GM12878 (cell line): ENCODE measurements around the gene CELA3B. TPM values are rescaled to one million over a fixed set of nuclear protein-coding genes. Genes with fewer than 3 reads are reported as not detected.
A peak's percentile ranks its signal among the peaks of the same experiment; 100 is the strongest.

Experiments
- ATAC-seq: fragments of 200-7000 bp; cut with Tn5 transposase; 3 replicates; pipeline ENCODE4 v1.9.1; 2020; ENCODE audit warnings: mild to moderate bottlenecking, moderate library complexity
- BruUV-seq: library from RNA; stranded (reverse); fragments of 400-500 nt; replicated peaks from 2 replicates; lab custom pipeline; 2021; lab: Mats Ljungman, UMichigan
- CTCF ChIA-PET: fragments of 300-600 bp; sonication (Branson Sonifier 250); formaldehyde crosslinking; extraction: SDS; loops from one replicate; lab custom pipeline; 2021; ENCODE audit warnings: inconsistent platforms; lab: Yijun Ruan, JAX
- POLR2A ChIA-PET: fragments of 350-600 bp; formaldehyde crosslinking; extraction: SDS; loops from one replicate; lab custom pipeline; 2021; ENCODE audit warnings: inconsistent platforms; lab: Charles Lee
- RAD21 ChIA-PET: fragments of 300-600 bp; sonication (Branson Sonifier 250); formaldehyde crosslinking; loops from one replicate; lab custom pipeline; 2023; ENCODE audit warnings: antibody characterized with exemption; ENCODE audit not compliant: unreplicated experiment; lab: Charles Lee
- SMC1A ChIA-PET: fragments of 300-600 bp; sonication (Branson Sonifier 250); formaldehyde crosslinking; loops from one replicate; lab custom pipeline; 2023; ENCODE audit not compliant: unreplicated experiment, uncharacterized antibody; lab: Charles Lee
- DNase-seq: peaks from one replicate; pipeline ENCODE4 v3.0.0-alpha.2; 2011; ENCODE audit warnings: low read depth, low spot score
- FAIRE-seq: peaks from 3 replicates; lab custom pipeline; 2011; peaks lifted over from hg19 to GRCh38; lab: Jason Lieb, UNC
- H2AFZ ChIP-seq: 2 replicates; pipeline ENCODE4 v1.6.0; 2011; ENCODE audit warnings: low read depth, low read length, control low read depth; ENCODE audit not compliant: control insufficient read depth
- H3K27ac ChIP-seq: 2 replicates; pipeline ENCODE4 v1.5.1; 2011; ENCODE audit warnings: control low read depth; ENCODE audit not compliant: control insufficient read depth, insufficient read depth
- H3K27me3 ChIP-seq, 2 experiments: replicated peaks in 1 of 2; 2 replicates each; pipeline versions ENCODE4 v1.6.0 to v1.6.1; 2011; ENCODE audit warnings: low read length in 1 of 2; ENCODE audit not compliant: control insufficient read depth in 2 of 2, insufficient read depth in 2 of 2
- H3K36me3 ChIP-seq, 2 experiments: 2 replicates each; pipeline ENCODE4 v1.5.1; 2011; ENCODE audit warnings: low read length in 1 of 2; ENCODE audit not compliant: control insufficient read depth in 2 of 2, insufficient read depth in 2 of 2
- H3K4me1 ChIP-seq: 2 replicates; pipeline ENCODE4 v1.6.1; 2011; ENCODE audit warnings: mild to moderate bottlenecking, low read length, moderate library complexity, mixed read lengths; ENCODE audit not compliant: control insufficient read depth, insufficient read depth
- H3K4me2 ChIP-seq: 2 replicates; pipeline ENCODE4 v1.6.0; 2011; ENCODE audit warnings: control low read depth; ENCODE audit not compliant: control insufficient read depth, insufficient read depth
- H3K4me3 ChIP-seq: fragments of 200-600 bp; sonication (generic); 2 replicates; pipeline ENCODE4 v1.5.1; 2016
- H3K79me2 ChIP-seq: 2 replicates; pipeline ENCODE4 v1.6.0; 2011; ENCODE audit warnings: low read length; ENCODE audit not compliant: control insufficient read depth, insufficient read depth
- H3K9ac ChIP-seq: 2 replicates; pipeline ENCODE4 v1.8.0; 2011; ENCODE audit warnings: low read length, control low read depth, mixed read lengths; ENCODE audit not compliant: control insufficient read depth, insufficient read depth
- H3K9me3 ChIP-seq: replicated peaks from 3 replicates; pipeline ENCODE4 v1.5.1; 2011; ENCODE audit warnings: mild to moderate bottlenecking, low read length; ENCODE audit not compliant: control insufficient read depth, insufficient read depth
- H4K20me1 ChIP-seq: 2 replicates; pipeline ENCODE4 v1.6.0; 2011; ENCODE audit not compliant: control insufficient read depth, insufficient read depth
- HDGF ChIP-seq: fragments of 450-650 bp; IDR thresholded peaks from 2 replicates; pipeline ENCODE4 v1.6.1; 2016; ENCODE audit warnings: antibody characterized with exemption
- NBN ChIP-seq: fragments of 450-650 bp; IDR thresholded peaks from 2 replicates; pipeline ENCODE4 v1.6.1; 2016
- NFYB ChIP-seq: IDR thresholded peaks from 2 replicates; pipeline ENCODE4 v1.6.1; 2011; ENCODE audit warnings: low read depth, mild to moderate bottlenecking, low read length, improper control_type of control experiment, moderate library complexity; ENCODE audit not compliant: insufficient read depth
- SUPT20H ChIP-seq: IDR thresholded peaks from 2 replicates; pipeline ENCODE4 v1.6.1; 2011; ENCODE audit warnings: low read depth, mild to moderate bottlenecking, low read length, moderate library complexity, borderline replicate concordance; ENCODE audit not compliant: control insufficient read depth
- WGBS: methylation state at CpG from one replicate; pipeline ENCODE4 v1.1.6; 2016; ENCODE audit warnings: low lambda C conversion rate; ENCODE audit not compliant: insufficient replicate concordance, insufficient coverage; ENCODE audit errors: missing lambda C conversion rate; 5-methylcytosine and 5-hydroxymethylcytosine counted together
- in situ Hi-C: fragments of 300-500 bp; cut with MboI; formaldehyde crosslinking; loops from 9 replicates; pipeline ENCODE4 v1.14.3; 2018; ENCODE audit warnings: mixed read lengths
- intact Hi-C: fragments of 100-400 bp; cut with micrococcal nuclease; formaldehyde crosslinking; loops from one replicate; pipeline ENCODE4 v1.14.2; 2022; ENCODE audit not compliant: unreplicated experiment
- polyA plus RNA-seq, 11 experiments: library from polyadenylated mRNA; depleted of rRNA in 4 of 11; unstranded in 6 of 11; stranded (reverse) in 5 of 11; fragments of >200 nt; fragmentation: Nextera tagmentation in 4 of 11; fragmentation: Illumina TruSeq in 1 of 11; extraction: Ambion mirVana in 4 of 11; extraction: Trizol in 1 of 11; gene quantifications; 1 replicate in 1 of 11; 2 replicates in 10 of 11; pipeline versions ENCODE4 v1.2.1 to v1.2.3, GENCODE V29; 2011 to 2016; ENCODE audit warnings: inconsistent platforms in 2 of 11, missing spikeins in 2 of 11, low read depth in 1 of 11
- total RNA-seq, 4 experiments: library from RNA; depleted of rRNA in 3 of 4; stranded (reverse); fragments of >200 nt in 3 of 4; fragmentation: Illumina TruSeq in 1 of 4; extraction: Trizol in 1 of 4; gene quantifications; 2 replicates each; pipeline versions ENCODE4 v1.2.1 to v1.2.3, GENCODE V29; 2013 to 2021

CELA3B gene
- total and polyA plus RNA-seq, 10 of the 15 experiments (the other 5 are each of a cell fraction or from before 2014, with no cell fraction given): 4.1 TPM; not detected in 9

DNA sequence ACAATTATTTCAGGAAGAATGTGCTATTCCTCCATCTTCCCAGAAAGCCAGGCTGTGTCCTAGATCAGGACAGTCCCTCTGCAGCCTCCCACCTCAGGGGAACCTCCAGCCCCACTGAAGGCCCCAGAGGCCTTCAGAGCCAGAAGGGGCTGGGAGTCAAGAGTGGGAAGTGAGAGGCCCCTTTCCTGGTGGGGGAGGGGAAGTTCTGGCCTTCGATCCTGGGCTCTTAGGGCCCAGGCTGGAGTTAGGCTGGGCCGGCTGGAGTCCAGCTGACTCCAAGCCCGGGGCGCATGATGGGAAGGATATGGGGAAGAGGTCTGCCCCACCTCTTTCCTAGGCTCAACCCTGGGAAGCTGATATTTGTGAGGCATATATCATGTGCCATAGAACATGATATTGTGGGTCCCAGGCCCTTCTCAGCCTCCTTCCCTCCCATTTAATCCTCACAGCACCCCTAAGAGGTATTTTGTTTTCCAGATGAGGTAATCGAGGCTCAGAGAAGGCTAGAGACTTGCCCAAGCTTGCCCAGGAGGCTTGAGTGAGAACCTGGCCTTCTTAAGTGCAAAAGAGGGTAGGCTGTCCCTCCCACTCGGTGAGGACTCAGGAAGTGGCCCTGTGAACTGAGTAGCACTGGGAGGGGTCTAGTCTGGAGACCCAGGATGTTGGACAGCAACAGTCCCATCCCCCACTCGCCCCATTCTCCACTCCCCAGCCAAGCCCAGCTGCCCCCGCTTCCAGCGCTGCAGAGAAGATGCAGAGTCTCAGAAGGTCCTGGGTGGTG, 21.1 kb upstream of the CELA3B start:
- ChIA-PET SMC1A (no interaction called here), RAD21 (interaction anchor here (0.8 kb wide), 1 partner anchor 73 kb away, joined by 3 read pairs; no protein-coding TSS in a partner anchor), CTCF (interaction anchor here (0.6 kb wide), 1 partner anchor 49 kb away, joined by 4 read pairs; no protein-coding TSS in a partner anchor), POLR2A (interaction anchor here (1.4 kb wide), 1 partner anchor 45 kb away, joined by 3 read pairs; no protein-coding TSS in a partner anchor)
- FAIRE-seq (no peak), DNase-seq (no peak), ATAC-seq (peak; percentile 55)
- H3K27ac ChIP-seq: peak overlapping the region; percentile 24; the same call in 1 of the 2 replicates
- TF ChIP-seq NBN (no peak), NFYB (no peak), SUPT20H (no peak), HDGF (no peak)
- WGBS: 52% methylated on average over 9 of the region's 9 CpGs
- H3K79me2 ChIP-seq: no peaks in the 10 kb centered on the region
- peak overlapping the region; percentile 15; the same call in 1 of the 2 replicates for H3K9ac ChIP-seq
- no peak overlapping the region for H2AFZ ChIP-seq
- no peaks in the 10 kb centered on the region for H4K20me1 ChIP-seq
- no peak overlapping the region for H3K4me2 ChIP-seq
- in situ Hi-C loops: no loop called here
- no TSS peak for BruUV-seq
- intact Hi-C loops: no loop called here
- no peaks in the 10 kb centered on the region for H3K36me3 ChIP-seq
- peaks cover 17% of the 10 kb centered on the region for H3K4me1 ChIP-seq
- H3K4me3 ChIP-seq: no peak overlapping the region
- no peaks in the 10 kb centered on the region; a peak in 1 of 4 replicates for H3K27me3 ChIP-seq
- no peaks in the 10 kb centered on the region for H3K9me3 ChIP-seq
